Upper lobe of left lung (tissue), 6 donors: ENCODE data around the gene DDA1. TPM values are rescaled to one million over a fixed set of nuclear protein-coding genes. Genes with fewer than 3 reads are reported as not detected.

ENCODE experiments used
- ATAC-seq, 2 donors: fragments of 200-7000 bp; cut with Tn5 transposase; one replicate each; pipeline ENCODE4 v1.9.1; 2022; ENCODE audit warnings: mild to moderate bottlenecking in 2 of 2, moderate library complexity in 2 of 2; ENCODE audit not compliant: low FRiP score in 2 of 2
- DNase-seq, 2 donors: peaks; one replicate each; pipeline ENCODE4 v3.0.0-alpha.2; 2019 to 2020
- H3K27ac ChIP-seq, 4 donors: fragments of 200-600 bp; sonication (generic); one replicate each; pipeline ENCODE4 v1.5.1; 2016 to 2019
- H3K27me3 ChIP-seq, 4 donors: fragments of 200-600 bp; sonication (generic); one replicate each; pipeline ENCODE4 v1.5.1; 2017 to 2019
- H3K36me3 ChIP-seq, 4 donors: fragments of 200-600 bp; sonication (generic); one replicate each; pipeline ENCODE4 v1.5.1; 2016 to 2019
- H3K4me1 ChIP-seq, 4 donors: fragments of 200-600 bp; sonication (generic); one replicate each; pipeline ENCODE4 v1.5.1; 2018 to 2019
- H3K4me3 ChIP-seq, 4 donors: fragments of 200-600 bp; sonication (generic); one replicate each; pipeline ENCODE4 v1.5.1; 2017 to 2019; ENCODE audit warnings: mild to moderate bottlenecking in 2 of 4, moderate library complexity in 1 of 4
- H3K9me3 ChIP-seq, 4 donors: fragments of 200-600 bp; sonication (generic); one replicate each; pipeline ENCODE4 v1.5.1; 2018 to 2019
- CTCF ChIP-seq, 6 experiments: fragments of 450-650 bp in 4 of 6; fragments of 200-600 bp in 2 of 6; sonication (generic) in 2 of 6; IDR thresholded peaks; one replicate each; pipeline ENCODE4 v1.5.1; 2016 to 2019; ENCODE audit warnings: antibody characterized with exemption in 6 of 6
- EP300 ChIP-seq, 4 donors: sonication (generic); formaldehyde crosslinking; IDR thresholded peaks; one replicate each; pipeline ENCODE4 v1.5.1; 2017; ENCODE audit warnings: antibody characterized with exemption in 4 of 4, control low read depth in 2 of 4
- POLR2A ChIP-seq, 4 donors: fragments of 450-650 bp; IDR thresholded peaks; one replicate each; pipeline ENCODE4 v1.5.1; 2016 to 2017; ENCODE audit warnings: antibody characterized with exemption in 4 of 4, mild to moderate bottlenecking in 2 of 4
- POLR2AphosphoS5 ChIP-seq, 2 donors: sonication (generic); formaldehyde crosslinking; IDR thresholded peaks; one replicate each; pipeline ENCODE4 v1.5.1; 2017; ENCODE audit warnings: antibody characterized with exemption in 2 of 2
- WGBS, 2 donors: methylation state at CpG; one replicate each; pipeline ENCODE4 v1.1.5; 2017 to 2018; 5-methylcytosine and 5-hydroxymethylcytosine counted together
- total RNA-seq, 6 donors: library from RNA; depleted of rRNA in 4 of 6; stranded (reverse); fragments of >200 nt in 4 of 6; gene quantifications; one replicate each; pipeline versions ENCODE4 v1.1.0 to v1.2.1, GENCODE V29; 2016 to 2021
- donor health status: DM: no; HTN: no; CAD: no; lungs with moderate emphysema.
- donor health status: DM: no; HTN: yes; CAD: no; lungs with severe emphysema.

The DDA1 gene
- total RNA-seq, 6 donors from 2014 or later = 11.5 to 42.8 (median 28.4) TPM

DNA sequence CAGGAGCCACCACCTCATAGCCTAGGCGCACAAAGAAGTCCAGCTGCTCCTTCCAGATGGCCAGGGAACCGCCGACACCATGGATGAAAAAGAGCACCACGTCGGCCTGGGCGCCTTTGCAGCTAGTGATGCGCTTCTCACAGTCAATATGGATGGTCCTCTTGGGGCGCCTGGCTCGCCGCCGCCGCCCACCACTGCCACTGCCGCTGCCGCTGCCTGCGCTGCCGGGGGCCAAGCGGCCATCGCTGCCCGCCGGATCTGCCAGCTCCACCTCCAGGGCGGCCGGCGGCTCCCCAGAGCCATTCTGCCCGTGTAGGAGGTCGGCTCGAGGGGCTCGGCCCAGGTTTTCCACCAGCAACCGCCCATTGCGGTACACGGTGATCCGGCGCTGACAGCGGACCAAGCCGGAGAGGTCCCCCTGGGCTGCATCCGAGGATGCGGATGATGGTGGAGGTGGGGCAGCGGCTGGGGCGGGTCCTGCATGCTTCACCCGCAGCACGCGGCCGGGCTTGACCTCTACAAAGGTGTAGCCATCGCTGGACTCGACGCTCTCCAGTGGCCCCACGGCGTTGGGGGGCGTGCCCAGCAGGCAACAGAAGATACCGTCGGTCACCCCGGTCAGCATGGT, 8.3 kb upstream of the DDA1 start:
- Histone ChIP-seq H3K4me3 (no peak overlapping the region), H3K4me1 (peaks cover 22 to 57% (median 32%) of the 10 kb centered on the region in 4 donors), H3K9me3 (no peaks in the 10 kb centered on the region), H3K27ac (no peak overlapping the region), H3K27me3 (no peaks in the 10 kb centered on the region), H3K36me3 (peaks cover 0 to 9% (median 4%) of the 10 kb centered on the region in 4 donors)
- no peak for ATAC-seq
- WGBS, 2 donors = 94 to 95% methylated on average over 7 to 40 of the region's 51 CpGs
- no peak for TF ChIP-seq POLR2AphosphoS5 (IDR thresholded peaks at IDR 0.05)
- TF ChIP-seq POLR2A (IDR thresholded peaks at IDR 0.05) = no peak
- no peak for TF ChIP-seq EP300 (IDR thresholded peaks at IDR 0.05)
- TF ChIP-seq CTCF (IDR thresholded peaks at IDR 0.05) = no peak
- peak in 1 of 2 donors; percentile 86 for DNase-seq

- no peaks in the 10 kb centered on the region for H3K27me3 ChIP-seq
- peaks cover 30 to 69% (median 42%) of the 10 kb centered on the region in 4 donors for H3K4me1 ChIP-seq
- H3K36me3 ChIP-seq = peaks cover 0 to 7% (median 3%) of the 10 kb centered on the region in 4 donors
- H3K27ac ChIP-seq = peak overlapping the region; percentile 70 to 96 (median 85)
- no peaks in the 10 kb centered on the region for H3K9me3 ChIP-seq
- TF ChIP-seq EP300 (IDR thresholded peaks at IDR 0.05) (no peak), POLR2AphosphoS5 (IDR thresholded peaks at IDR 0.05) (no peak), CTCF (IDR thresholded peaks at IDR 0.05) (no peak), POLR2A (IDR thresholded peaks at IDR 0.05) (no peak)
- 16 to 30% methylated on average over 2 to 17 of the region's 29 CpGs for WGBS, 2 donors
- ATAC-seq = peak in 1 of 2 donors; percentile 2
- DNase-seq = peak; percentile 42 to 79
- H3K4me3 ChIP-seq = peak overlapping the region; percentile 81 to 95 (median 90)
These were observed 6.8 kb upstream of the DDA1 start for GRCh38 chr19:17302391-17303166.

- Histone ChIP-seq H3K4me1 (peaks cover 30 to 69% (median 42%) of the 10 kb centered on the region in 4 donors), H3K9me3 (no peaks in the 10 kb centered on the region), H3K4me3 (peak within 1 kb of the TSS; percentile 81 to 95 (median 90)), H3K36me3 (peaks cover 0 to 7% (median 3%) of the 10 kb centered on the region in 4 donors), H3K27ac (peak within 1 kb of the TSS; percentile 70 to 96 (median 85)), H3K27me3 (no peaks in the 10 kb centered on the region)
- DNase-seq = peak; percentile 98 to 99
- 2 to 6% methylated on average over 9 to 43 of the region's 52 CpGs for WGBS, 2 donors
- TF ChIP-seq POLR2A (IDR thresholded peaks at IDR 0.05) (peak in 2 of 4 donors; percentile 79 to 85), EP300 (IDR thresholded peaks at IDR 0.05) (no peak), POLR2AphosphoS5 (IDR thresholded peaks at IDR 0.05) (peak in 1 of 2 donors; percentile 80), CTCF (IDR thresholded peaks at IDR 0.05) (peak; percentile 68 to 95 (median 93))
- ATAC-seq = peak; percentile 91 to 93
These were observed 6.0 kb upstream of the DDA1 start, which contains the start of gene ABHD8 for GRCh38 chr19:17303167-17303939. ABHD8 (minus strand) TSS chr19:17303425; CDS start chr19:17301616, 1,809 bp downstream.

DNA sequence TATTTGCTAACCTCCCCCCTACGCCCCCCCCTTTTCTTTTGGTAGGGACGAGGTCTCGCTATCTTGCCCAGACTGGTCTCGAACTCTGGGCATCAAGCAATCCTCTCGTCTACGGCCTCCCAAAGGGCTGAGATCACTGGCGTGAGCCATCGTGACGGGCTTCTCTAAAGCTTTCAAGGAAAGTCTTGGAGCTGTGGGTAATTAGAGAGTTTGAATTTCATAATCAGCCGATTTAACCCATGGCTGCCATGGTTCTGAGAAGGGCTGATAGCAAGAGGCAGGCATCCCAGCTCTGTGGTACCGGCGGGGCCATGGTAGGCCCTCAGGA, 5.5 kb upstream of the DDA1 start:
- Histone ChIP-seq H3K27ac (peak overlapping the region; percentile 68 to 96 (median 78)), H3K9me3 (no peaks in the 10 kb centered on the region), H3K4me1 (peaks cover 30 to 74% (median 44%) of the 10 kb centered on the region in 4 donors), H3K27me3 (no peaks in the 10 kb centered on the region), H3K36me3 (peaks cover 0 to 7% (median 3%) of the 10 kb centered on the region in 4 donors), H3K4me3 (peak overlapping the region in 2 of 4 donors; percentile 92 to 95)
- WGBS, 2 donors = 45 to 68% methylated on average over 11 to 12 of the region's 12 CpGs
- DNase-seq (peak in 1 of 2 donors; percentile 67), ATAC-seq (peak in 1 of 2 donors; percentile 6)
- TF ChIP-seq CTCF (IDR thresholded peaks at IDR 0.05) (no peak), POLR2AphosphoS5 (IDR thresholded peaks at IDR 0.05) (no peak), POLR2A (IDR thresholded peaks at IDR 0.05) (no peak), EP300 (IDR thresholded peaks at IDR 0.05) (no peak)
